Measurements from ENCODE around the gene CCDC186.

DNA sequence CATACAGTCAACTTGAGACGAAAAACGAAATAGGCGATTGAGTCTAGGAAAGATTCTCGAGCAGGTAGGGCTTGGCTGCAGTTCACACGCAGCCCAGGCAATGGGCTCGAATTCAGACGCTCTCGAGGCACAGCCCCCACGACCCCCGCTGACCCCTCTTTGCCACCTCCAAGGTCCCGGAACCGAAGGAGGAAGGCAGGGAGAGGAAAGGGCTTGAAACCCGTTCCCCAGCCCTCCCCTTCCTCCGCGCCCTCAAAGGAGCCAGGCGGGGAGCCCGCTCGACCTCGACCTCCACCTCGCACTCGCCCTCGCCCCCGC lies 441 bp downstream of the CCDC186 start:
- no peak for TF ChIP-seq POLR2AphosphoS5 (IDR thresholded peaks at IDR 0.05)
- TF ChIP-seq, protein P1, sequence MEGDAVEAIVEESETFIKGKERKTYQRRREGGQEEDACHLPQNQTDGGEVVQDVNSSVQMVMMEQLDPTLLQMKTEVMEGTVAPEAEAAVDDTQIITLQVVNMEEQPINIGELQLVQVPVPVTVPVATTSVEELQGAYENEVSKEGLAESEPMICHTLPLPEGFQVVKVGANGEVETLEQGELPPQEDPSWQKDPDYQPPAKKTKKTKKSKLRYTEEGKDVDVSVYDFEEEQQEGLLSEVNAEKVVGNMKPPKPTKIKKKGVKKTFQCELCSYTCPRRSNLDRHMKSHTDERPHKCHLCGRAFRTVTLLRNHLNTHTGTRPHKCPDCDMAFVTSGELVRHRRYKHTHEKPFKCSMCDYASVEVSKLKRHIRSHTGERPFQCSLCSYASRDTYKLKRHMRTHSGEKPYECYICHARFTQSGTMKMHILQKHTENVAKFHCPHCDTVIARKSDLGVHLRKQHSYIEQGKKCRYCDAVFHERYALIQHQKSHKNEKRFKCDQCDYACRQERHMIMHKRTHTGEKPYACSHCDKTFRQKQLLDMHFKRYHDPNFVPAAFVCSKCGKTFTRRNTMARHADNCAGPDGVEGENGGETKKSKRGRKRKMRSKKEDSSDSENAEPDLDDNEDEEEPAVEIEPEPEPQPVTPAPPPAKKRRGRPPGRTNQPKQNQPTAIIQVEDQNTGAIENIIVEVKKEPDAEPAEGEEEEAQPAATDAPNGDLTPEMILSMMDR (IDR thresholded peaks at IDR 0.05): no peak
- no peak for TF ChIP-seq POLR2A (IDR thresholded peaks at IDR 0.05)
